GM21576 (cell line): ENCODE data around the gene STEAP2.
"Not testable (repeated sequence)": the region's sequence is repeated elsewhere in the genome, so short reads cannot be mapped to it uniquely, and the experiment has no call there.

Source experiments
- ATAC-seq: cut with Tn5 transposase; IDR thresholded peaks from one replicate; pipeline ENCODE4 v1.9.1; 2021; ENCODE audit warnings: mild to moderate bottlenecking, moderate library complexity; ENCODE audit not compliant: unreplicated experiment

Gene STEAP2

DNA sequence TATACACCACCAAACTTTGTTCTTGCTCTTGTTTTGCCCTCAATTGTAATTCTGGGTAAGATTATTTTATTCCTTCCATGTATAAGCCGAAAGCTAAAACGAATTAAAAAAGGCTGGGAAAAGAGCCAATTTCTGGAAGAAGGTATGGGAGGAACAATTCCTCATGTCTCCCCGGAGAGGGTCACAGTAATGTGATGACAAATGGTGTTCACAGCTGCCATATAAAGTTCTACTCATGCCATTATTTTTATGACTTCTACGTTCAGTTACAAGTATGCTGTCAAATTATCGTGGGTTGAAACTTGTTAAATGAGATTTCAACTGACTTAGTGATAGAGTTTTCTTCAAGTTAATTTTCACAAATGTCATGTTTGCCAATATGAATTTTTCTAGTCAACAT, 20.9 kb downstream of the STEAP2 start:
- no peak for ATAC-seq

- ATAC-seq = no peak
These were observed 22.0 kb downstream of the STEAP2 start for GRCh38 chr7:90233569-90233968.

GRCh38 chr7:90236721-90237289, 25.3 kb downstream of the STEAP2 start:
- ATAC-seq = no peak

- ATAC-seq = no peak
These were observed 26.5 kb downstream of the STEAP2 start for GRCh38 chr7:90238022-90238421.

DNA sequence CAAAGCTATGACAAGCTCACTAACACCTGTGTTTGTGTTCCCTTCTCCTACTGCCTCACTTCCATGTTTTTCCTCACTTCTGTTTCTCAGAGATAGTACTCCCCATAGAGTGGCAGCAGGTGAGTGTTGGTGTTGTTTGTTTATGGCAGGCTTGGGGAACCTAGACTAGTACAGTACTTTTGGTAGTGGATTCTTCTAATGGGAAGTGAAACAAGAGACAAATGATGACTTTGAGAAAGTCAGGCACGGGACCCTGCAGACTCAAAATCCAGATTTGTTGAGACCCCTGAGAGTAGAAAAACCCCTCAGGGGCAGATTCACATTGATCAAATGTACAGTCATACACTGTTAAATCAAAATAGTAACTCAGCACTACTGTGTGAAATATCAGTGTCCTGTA, 27.0 kb downstream of the STEAP2 start:
- ATAC-seq = peak; percentile 30

DNA sequence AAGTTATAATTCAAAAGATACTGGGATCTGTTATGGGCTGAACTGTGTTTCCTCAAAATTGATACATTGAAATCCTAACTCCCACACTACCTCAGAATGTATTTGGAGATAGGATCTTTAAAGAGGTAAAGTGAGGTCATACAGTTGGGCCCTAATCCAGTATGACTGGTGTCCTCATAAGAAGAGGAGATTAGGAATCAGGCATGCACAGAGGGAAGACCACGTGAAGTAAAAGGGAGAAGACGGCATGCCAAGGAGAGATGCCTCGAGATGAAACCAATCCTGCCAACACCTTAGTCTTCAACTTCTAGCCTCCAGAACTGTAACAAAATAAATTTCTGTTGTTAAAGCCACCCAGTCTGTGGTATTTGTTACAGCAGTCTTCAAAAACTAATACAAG, 27.5 kb downstream of the STEAP2 start:
- ATAC-seq = no peak

- no peak for ATAC-seq
These were observed 28.2 kb downstream of the STEAP2 start for GRCh38 chr7:90239625-90240228.

DNA sequence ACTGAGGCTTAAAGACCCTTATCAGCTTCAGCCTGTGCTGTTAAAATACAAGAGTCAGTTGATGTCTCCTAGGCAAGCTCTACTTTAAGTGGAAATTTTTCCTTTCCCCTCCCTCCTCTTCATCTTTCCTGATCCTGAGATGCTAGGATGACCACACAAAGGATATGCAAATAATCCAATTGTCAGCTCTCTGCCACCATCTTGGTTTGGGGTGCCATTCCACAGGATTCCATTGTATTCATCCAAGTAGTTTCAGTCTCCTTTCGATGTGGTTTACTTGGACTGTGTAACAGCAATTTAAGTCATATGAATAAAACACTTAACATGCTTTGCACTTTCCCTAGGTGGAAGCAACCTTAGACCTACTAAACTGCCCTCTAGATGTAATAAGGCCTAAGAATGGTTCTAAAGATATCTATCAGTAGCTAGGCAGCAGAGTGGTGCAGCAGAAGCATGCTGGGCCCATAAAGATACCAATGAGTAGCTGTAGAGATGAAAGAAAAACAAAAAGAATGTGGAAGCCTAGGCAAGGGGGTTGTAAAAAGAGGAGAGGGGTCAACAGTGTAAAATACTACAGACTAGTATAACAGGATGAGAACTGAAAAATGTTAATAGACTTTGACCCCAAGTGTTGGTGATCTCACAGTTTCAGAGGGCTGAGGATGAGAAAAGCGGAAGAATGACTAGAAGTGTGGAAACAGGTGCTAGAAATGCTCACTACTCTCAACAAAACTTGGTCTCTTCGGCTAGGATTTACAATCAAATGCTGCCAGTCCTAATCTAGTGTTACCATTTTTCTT, 31.0 kb downstream of the STEAP2 start:
- ATAC-seq = peak; percentile 67

- no peak for ATAC-seq
These were observed 32.0 kb downstream of the STEAP2 start for GRCh38 chr7:90243556-90243955.

- ATAC-seq = no peak
These were observed 33.0 kb downstream of the STEAP2 start for GRCh38 chr7:90244565-90244908.

GRCh38 chr7:90244909-90245851, 33.6 kb downstream of the STEAP2 start, which contains the start of gene CFAP69:
Gene CFAP69, plus strand, starts transcription at chr7:90245174. Its CDS starts 251 bp downstream, at chr7:90245425.
- ATAC-seq = peak; percentile 85

- no peak for ATAC-seq
These were observed 34.6 kb downstream of the STEAP2 start for GRCh38 chr7:90246171-90246570.

GRCh38 chr7:90248706-90249105, 37.2 kb downstream of the STEAP2 start:
- ATAC-seq = no peak

GRCh38 chr7:90250601-90251303, 39.2 kb downstream of the STEAP2 start:
- no peak for ATAC-seq

GRCh38 chr7:90251304-90251635, 39.7 kb downstream of the STEAP2 start:
- ATAC-seq = no peak

GRCh38 chr7:90256011-90256410, 44.5 kb downstream of the STEAP2 start:
- not testable (repeated sequence) for ATAC-seq

DNA sequence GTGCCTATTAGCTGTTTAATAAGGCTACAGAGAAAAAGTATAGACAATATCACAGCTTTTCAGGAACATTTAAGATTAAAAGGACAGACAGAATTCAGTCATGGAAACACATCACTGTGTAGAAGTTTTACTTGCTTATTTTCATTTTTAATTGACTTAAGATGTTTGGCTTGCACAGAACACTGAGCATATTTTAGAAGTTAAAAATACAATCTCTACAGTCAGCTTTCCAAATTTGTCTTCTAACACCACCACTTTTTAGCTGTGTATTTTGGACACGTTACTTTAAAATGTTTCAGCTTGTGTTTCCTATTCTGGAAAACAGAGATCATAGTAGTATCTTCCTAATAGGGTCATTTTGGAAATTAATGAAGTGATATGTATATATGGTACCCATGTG, 45.2 kb downstream of the STEAP2 start:
- ATAC-seq = no peak

- ATAC-seq = no peak
These were observed 49.9 kb downstream of the STEAP2 start for GRCh38 chr7:90261441-90261840.

DNA sequence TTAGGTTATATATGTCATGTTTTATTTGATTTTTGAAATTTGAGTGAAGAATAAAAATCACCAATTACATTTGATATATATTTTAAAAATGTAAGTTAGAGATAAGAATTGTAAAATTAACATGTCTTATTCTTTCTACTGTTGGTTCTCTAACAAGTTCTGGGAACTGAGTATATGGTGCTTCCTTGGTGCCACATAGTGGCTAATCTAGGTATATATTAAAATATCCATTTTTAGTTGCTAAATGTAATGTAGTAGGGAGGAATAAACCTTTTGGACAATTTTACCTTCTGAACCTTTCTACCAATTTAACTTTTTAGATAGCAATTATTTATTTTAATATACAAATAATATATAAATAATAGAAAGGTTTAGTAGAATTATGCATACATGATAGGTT, 50.9 kb downstream of the STEAP2 start:
- ATAC-seq = peak; percentile 79

DNA sequence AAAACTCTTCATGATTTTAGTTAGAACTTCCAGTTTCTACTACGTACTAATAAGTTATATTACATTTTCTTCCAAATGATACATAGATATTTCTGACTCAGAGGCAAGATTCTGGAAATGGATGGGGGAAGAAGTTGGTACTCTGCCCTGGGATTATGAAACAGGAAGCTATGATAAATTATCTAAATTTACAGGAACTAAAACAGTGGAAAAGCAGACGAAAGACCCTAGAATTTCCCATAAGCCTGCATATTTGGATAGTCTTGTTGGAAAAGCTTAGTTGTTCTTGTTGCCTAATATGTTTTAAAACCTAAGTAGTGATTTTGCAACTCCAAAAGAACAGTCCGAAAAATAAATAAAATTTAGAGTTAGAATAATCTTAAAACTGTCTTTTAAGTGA, 55.3 kb downstream of the STEAP2 start:
- no peak for ATAC-seq
